Psoas muscle (tissue), 8 donors: ENCODE measurements around the gene SRSF5. TPM values are rescaled to one million over a fixed set of nuclear protein-coding genes. Genes with fewer than 3 reads are reported as not detected.

Experiments
- ATAC-seq, 4 donors: fragments of 200-7000 bp; cut with Tn5 transposase; one replicate each; pipeline ENCODE4 v1.9.1; 2020; ENCODE audit warnings: moderate library complexity in 3 of 4, mild to moderate bottlenecking in 2 of 4
- DNase-seq, 2 donors: peaks; one replicate each; pipeline ENCODE4 v3.0.0-alpha.2; 2020
- H3K27ac ChIP-seq: fragments of 200-600 bp; one replicate; pipeline ENCODE4 v1.8.0; 2022
- H3K27me3 ChIP-seq, 3 donors: fragments of 200-600 bp in 1 of 3; one replicate each; pipeline versions ENCODE4 v1.6.1 to v1.8.0; 2013 to 2022; ENCODE audit warnings: low read length in 2 of 3, mild to moderate bottlenecking in 2 of 3, moderate library complexity in 1 of 3; ENCODE audit not compliant: insufficient read depth in 3 of 3
- H3K36me3 ChIP-seq, 2 donors: fragments of 200-600 bp in 1 of 2; one replicate each; pipeline versions ENCODE4 v1.6.1 to v1.8.0; 2013 to 2022; ENCODE audit warnings: low read depth in 1 of 2, mild to moderate bottlenecking in 1 of 2, moderate library complexity in 1 of 2; ENCODE audit not compliant: insufficient read depth in 1 of 2
- H3K4me1 ChIP-seq: fragments of 200-600 bp; one replicate; pipeline ENCODE4 v1.8.0; 2022
- H3K4me3 ChIP-seq: fragments of 200-600 bp; one replicate; pipeline ENCODE4 v1.8.0; 2022; ENCODE audit warnings: mild to moderate bottlenecking
- H3K9me3 ChIP-seq: fragments of 200-600 bp; one replicate; pipeline ENCODE4 v1.8.0; 2022
- WGBS, 3 donors: extraction: QIAGEN DNeasy Blood & Tissue Kit; methylation state at CpG; one replicate each; pipeline versions ENCODE4 v1.1.6 to v1.1.7; 2013; 5-methylcytosine and 5-hydroxymethylcytosine counted together
- intact Hi-C, 2 donors: fragments of 100-400 bp; cut with DNase I; formaldehyde crosslinking; loops; one replicate each; pipeline versions ENCODE4 v1.11.0 to v1.14.2; 2022
- polyA plus RNA-seq, 3 donors: library from polyadenylated mRNA; stranded (reverse); fragments of 200-250 nt; gene quantifications; one replicate each; pipeline ENCODE4 v1.2.3, GENCODE V29; 2013
- total RNA-seq, 4 donors: library from RNA; stranded (reverse); fragmentation: NEBNext Ultra II Directional in 2 of 4; extraction: Animal tissue kit (Norgen Biotek cat#: 25700) in 2 of 4; gene quantifications; one replicate each; pipeline versions ENCODE4 v1.2.1 to v1.2.4, GENCODE V29; 2021 to 2023
- TF ChIP-seq, protein P1 (sequence below): fragments of 200-600 bp; IDR thresholded peaks from one replicate; pipeline ENCODE4 v1.8.0; 2022; ENCODE audit warnings: antibody characterized with exemption
- donor health status: healthy with polysubstance abuse.
- donor health status: DM: no; HTN: no; CAD: no; lungs with moderate emphysema.
- donor health status: Bipolar disorder and iron deficiency.
- donor health status: healthy.
- donor health status: DM: yes; HTN: yes; CAD: no.
- donor health status: DM: no; HTN: no; CAD: no.
- donor health status: DM: no; HTN: no; CAD: no.
- donor health status: DM: yes; HTN: yes; CAD: no.

The SRSF5 gene
- total and polyA plus RNA-seq, 7 donors = 72.7 to 171 (median 103) TPM

DNA sequence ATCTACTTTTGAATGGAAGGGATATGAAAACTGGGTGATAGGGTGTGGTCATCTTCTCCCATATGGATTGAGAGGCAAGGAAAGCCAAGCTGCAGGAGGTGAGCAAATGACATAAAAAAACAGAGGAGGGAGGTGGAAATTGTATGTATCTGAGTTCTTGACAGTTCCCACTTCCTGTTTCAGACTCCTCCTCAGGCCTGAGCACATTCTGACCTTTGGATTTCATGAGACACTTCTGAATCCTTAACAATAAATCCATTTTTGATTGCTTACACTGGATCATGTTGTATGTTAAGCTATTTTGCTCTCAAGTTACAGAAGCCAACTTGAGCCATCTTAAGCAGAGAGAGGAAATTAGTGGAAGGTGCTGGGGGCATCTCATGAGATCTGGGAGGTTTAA, 11.6 kb upstream of the SRSF5 start:
- intact Hi-C loops = no loop called here
- no peak overlapping the region for H3K27ac ChIP-seq
- DNase-seq (no peak), ATAC-seq (no peak)
- no peaks in the 10 kb centered on the region for H3K9me3 ChIP-seq
- no peaks in the 10 kb centered on the region for H3K36me3 ChIP-seq
- H3K4me3 ChIP-seq = no peak overlapping the region
- no peaks in the 10 kb centered on the region for H3K27me3 ChIP-seq
- H3K4me1 ChIP-seq = no peaks in the 10 kb centered on the region
- TF ChIP-seq, protein P1, sequence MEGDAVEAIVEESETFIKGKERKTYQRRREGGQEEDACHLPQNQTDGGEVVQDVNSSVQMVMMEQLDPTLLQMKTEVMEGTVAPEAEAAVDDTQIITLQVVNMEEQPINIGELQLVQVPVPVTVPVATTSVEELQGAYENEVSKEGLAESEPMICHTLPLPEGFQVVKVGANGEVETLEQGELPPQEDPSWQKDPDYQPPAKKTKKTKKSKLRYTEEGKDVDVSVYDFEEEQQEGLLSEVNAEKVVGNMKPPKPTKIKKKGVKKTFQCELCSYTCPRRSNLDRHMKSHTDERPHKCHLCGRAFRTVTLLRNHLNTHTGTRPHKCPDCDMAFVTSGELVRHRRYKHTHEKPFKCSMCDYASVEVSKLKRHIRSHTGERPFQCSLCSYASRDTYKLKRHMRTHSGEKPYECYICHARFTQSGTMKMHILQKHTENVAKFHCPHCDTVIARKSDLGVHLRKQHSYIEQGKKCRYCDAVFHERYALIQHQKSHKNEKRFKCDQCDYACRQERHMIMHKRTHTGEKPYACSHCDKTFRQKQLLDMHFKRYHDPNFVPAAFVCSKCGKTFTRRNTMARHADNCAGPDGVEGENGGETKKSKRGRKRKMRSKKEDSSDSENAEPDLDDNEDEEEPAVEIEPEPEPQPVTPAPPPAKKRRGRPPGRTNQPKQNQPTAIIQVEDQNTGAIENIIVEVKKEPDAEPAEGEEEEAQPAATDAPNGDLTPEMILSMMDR = no peak

DNA sequence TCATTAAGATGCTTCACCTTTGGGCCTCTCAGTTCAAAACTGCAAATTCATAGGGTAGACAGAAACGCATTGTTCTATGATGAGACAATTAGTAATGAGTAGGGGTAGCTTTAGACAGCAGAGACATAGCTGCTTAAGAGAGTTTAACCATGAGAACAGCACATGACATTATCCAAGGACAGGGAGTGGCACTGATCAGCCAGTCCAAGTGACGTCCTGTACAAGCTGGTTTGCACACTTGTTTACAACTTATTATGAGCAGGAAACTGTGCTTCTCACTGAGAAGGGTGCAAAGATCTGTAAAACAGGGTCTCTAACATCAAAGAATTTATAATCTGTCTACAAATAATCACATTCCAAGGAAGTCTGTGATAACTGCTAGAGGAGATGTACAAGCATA, 11.2 kb upstream of the SRSF5 start:
- intact Hi-C loops = no loop called here
- TF ChIP-seq, protein P1 = no peak
- no peaks in the 10 kb centered on the region for H3K4me1 ChIP-seq
- H3K4me3 ChIP-seq = no peak overlapping the region
- no peaks in the 10 kb centered on the region for H3K36me3 ChIP-seq
- no peaks in the 10 kb centered on the region for H3K27me3 ChIP-seq
- H3K27ac ChIP-seq = no peak overlapping the region
- H3K9me3 ChIP-seq = no peaks in the 10 kb centered on the region
- ATAC-seq (no peak), DNase-seq (no peak)
- 72 to 80% (median 73%) methylated on average over 2 of the region's 2 CpGs for WGBS, 3 donors

DNA sequence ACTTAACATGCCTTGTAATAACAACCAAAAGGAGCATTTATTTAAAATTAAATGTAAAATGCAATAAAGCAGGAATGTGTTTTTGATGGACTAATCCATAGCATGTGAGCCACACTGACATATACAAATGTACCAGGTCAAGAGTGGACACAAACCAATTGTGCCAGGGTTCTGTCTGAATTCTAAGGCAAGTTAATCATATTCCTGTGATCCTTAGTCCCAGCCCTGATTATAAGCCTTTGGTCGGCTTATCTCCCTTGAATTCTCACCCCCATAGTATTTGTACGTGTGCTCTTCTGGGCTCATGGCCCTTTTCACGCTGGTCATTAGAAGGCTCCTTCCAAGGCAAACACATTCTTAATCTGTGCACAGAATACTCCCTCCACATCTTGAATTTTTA, 10.6 kb upstream of the SRSF5 start:
- ATAC-seq (no peak), DNase-seq (no peak)
- intact Hi-C loops = no loop called here
- Histone ChIP-seq H3K36me3 (no peaks in the 10 kb centered on the region), H3K4me3 (no peak overlapping the region), H3K9me3 (no peaks in the 10 kb centered on the region), H3K27me3 (no peaks in the 10 kb centered on the region), H3K27ac (no peak overlapping the region), H3K4me1 (no peaks in the 10 kb centered on the region)
- whole genome bisulfite sequencing, 3 donors = 76 to 94% (median 81%) methylated on average over 3 of the region's 3 CpGs
- TF ChIP-seq, protein P1 = no peak

DNA sequence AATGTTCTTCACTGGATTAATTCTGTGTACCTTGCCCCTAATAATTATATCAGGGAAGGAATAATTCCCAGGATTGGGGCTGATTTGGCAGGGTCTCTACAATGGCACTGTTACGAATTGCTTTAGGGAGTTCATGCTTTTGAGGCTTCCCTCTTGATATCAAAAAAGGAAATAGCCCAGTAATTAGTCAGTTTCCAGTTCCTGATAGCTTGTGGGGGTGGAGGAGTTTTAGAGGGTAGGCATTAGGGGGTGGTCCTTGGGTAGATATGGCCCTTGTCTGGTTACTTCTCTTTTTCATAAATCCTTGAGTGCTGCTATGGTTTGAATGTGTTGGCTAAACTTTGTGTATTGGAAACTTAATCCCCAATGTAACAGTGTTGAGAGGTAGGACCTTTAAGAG, 6.1 kb upstream of the SRSF5 start:
- Histone ChIP-seq H3K27ac (no peak overlapping the region), H3K27me3 (no peaks in the 10 kb centered on the region), H3K9me3 (no peaks in the 10 kb centered on the region), H3K4me3 (no peak overlapping the region), H3K36me3 (no peaks in the 10 kb centered on the region), H3K4me1 (no peaks in the 10 kb centered on the region)
- intact Hi-C loops = no loop called here
- ATAC-seq = no peak
- TF ChIP-seq, protein P1 = no peak
- no peak for DNase-seq
- WGBS, 3 donors = 74 to 79% (median 78%) methylated on average over 1 of the region's 1 CpG

DNA sequence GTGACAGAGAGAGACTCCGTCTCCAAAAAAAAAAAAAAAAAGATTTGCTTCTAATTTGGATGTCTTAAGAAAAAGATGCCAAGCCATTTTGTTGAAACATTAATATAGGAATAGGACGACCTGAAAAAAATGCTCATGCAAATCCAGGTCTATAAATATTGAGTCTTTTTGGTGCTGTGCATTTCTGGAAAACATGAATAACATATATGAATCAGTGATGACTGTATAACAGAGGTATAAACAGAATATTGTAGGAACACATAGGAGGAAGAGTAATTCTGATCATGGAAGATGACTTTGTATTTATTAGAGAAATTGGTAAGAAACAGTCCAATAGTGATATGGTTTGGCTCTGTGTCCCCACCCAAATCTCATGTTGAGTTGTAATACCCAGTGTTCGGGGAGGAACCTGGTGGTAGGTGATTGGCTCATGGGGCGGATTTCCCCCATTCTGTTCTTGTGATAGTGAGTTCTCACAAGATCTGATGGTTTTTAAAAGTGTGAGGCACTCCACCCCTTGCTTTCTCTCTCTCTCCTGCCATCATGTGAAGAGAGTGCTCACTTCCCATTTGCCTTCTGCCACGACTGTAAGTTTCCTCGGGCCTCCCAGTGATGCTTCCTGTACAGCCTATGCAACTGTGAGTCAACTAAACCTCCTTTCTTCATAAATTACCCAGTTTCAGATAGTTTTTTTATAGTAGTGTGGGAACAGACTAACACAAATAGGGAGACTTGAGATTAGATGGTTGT, 3.0 kb upstream of the SRSF5 start:
- ATAC-seq (no peak), DNase-seq (no peak)
- Histone ChIP-seq H3K27me3 (no peaks in the 10 kb centered on the region), H3K4me3 (no peak overlapping the region), H3K4me1 (peaks cover 11% of the 10 kb centered on the region), H3K27ac (no peak overlapping the region), H3K36me3 (peaks cover 7 to 11% of the 10 kb centered on the region in 2 donors), H3K9me3 (no peaks in the 10 kb centered on the region)
- intact Hi-C loops = no loop called here
- WGBS, 3 donors = 80 to 84% (median 81%) methylated on average over 6 of the region's 6 CpGs
- TF ChIP-seq, protein P1 = no peak
